Esophagus squamous epithelium (tissue), 5 donors: Measurements from ENCODE around the gene KRTAP10-1. TPM values are rescaled to one million over a fixed set of nuclear protein-coding genes. Genes with fewer than 3 reads are reported as not detected.
"Not testable (repeated sequence)": the region's sequence is repeated elsewhere in the genome, so short reads cannot be mapped to it uniquely, and the experiment has no call there.

Source experiments
- DNase-seq: peaks from one replicate; lab custom pipeline; 2025; lab: John Stamatoyannopoulos, UW
- H3K27ac ChIP-seq, 4 donors: fragments of 200-600 bp; sonication (generic); one replicate each; pipeline ENCODE4 v1.5.1; 2016 to 2019; ENCODE audit warnings: mild to moderate bottlenecking in 1 of 4
- H3K27me3 ChIP-seq, 4 donors: fragments of 200-600 bp; sonication (generic); 1 replicate in 3 of 4; 2 replicates in 1 of 4; pipeline versions ENCODE4 v1.5.1 to v1.6.0; 2017 to 2021; ENCODE audit warnings: antibody characterized with exemption in 1 of 4
- H3K36me3 ChIP-seq, 3 donors: fragments of 200-600 bp; sonication (generic); one replicate each; pipeline ENCODE4 v1.5.1; 2016 to 2019
- H3K4me1 ChIP-seq, 3 donors: fragments of 200-600 bp; sonication (generic); one replicate each; pipeline ENCODE4 v1.5.1; 2017 to 2019
- H3K4me3 ChIP-seq, 4 donors: fragments of 200-600 bp; sonication (generic); 1 replicate in 3 of 4; 2 replicates in 1 of 4; pipeline ENCODE4 v1.5.1; 2016 to 2019; ENCODE audit warnings: mild to moderate bottlenecking in 2 of 4, moderate library complexity in 1 of 4
- H3K9me3 ChIP-seq, 3 donors: fragments of 200-600 bp; sonication (generic); one replicate each; pipeline ENCODE4 v1.5.1; 2016 to 2019
- POLR2A ChIP-seq, 4 donors: fragments of 450-650 bp; IDR thresholded peaks; one replicate each; pipeline ENCODE4 v1.6.1; 2017; ENCODE audit warnings: antibody characterized with exemption in 4 of 4, mild to moderate bottlenecking in 4 of 4, moderate library complexity in 3 of 4
- WGBS, 2 donors: methylation state at CpG; one replicate each; pipeline ENCODE4 v1.1.5; 2018; 5-methylcytosine and 5-hydroxymethylcytosine counted together
- intact Hi-C: fragments of 100-400 bp; cut with DNase I; formaldehyde crosslinking; loops from one replicate; pipeline ENCODE4 v1.15.0; 2022
- total RNA-seq, 4 donors: library from RNA; depleted of rRNA; stranded (reverse); fragments of >200 nt; gene quantifications; one replicate each; pipeline ENCODE4 v1.1.0, GENCODE V29; 2016
- TF ChIP-seq, protein P1 (sequence below), 6 experiments: fragments of 450-650 bp in 4 of 6; fragments of 200-600 bp in 2 of 6; sonication (generic) in 2 of 6; IDR thresholded peaks; one replicate each; pipeline ENCODE4 v1.5.1; 2016 to 2019; ENCODE audit warnings: antibody characterized with exemption in 6 of 6, mild to moderate bottlenecking in 4 of 6, moderate library complexity in 4 of 6
- donor health status: DM: yes; HTN: yes; CAD: no.

Gene KRTAP10-1
- total RNA-seq, 4 donors from 2014 or later = not detected

DNA sequence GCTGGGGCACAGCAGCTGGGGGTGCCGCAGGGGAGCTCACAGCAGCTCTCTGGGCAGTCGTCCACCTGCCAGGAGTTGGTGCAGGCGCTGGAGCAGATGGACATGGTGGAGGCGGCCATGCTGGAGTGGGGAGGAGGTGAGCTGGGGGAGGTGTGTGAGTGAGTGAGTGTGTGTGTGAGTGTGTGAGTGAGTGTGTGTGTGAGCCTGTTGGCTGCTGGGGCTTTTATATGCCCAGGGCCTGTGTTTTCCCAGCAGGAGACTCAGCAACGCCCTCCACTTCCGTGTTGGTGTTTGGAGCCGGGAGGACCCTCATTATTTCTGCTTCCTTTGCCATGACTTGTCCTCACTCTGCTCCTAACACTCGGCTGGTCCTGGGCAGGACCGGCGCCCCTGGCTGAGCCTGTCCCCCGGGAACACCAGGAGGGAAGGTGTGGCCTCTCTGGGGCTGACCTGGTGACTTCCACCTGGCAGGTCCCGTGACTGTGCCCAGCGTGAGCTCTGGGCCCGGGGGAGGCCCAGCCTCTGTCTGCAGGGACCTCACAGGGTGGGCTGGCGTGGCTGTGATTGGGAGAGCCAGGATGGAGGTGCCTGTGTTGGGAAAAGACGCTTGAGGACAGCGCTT is 11.5 kb upstream of the KRTAP10-1 start, which contains the start of gene KRTAP10-2:
KRTAP10-2 (minus strand) TSS at position 166 of the 622 bp plus-strand sequence; CDS start at position 119, 47 bp downstream.
- peaks cover 0 to 35% (median 5%) of the 10 kb centered on the region in 3 donors for H3K4me1 ChIP-seq
- 32 to 42% methylated on average over 4 to 11 of the region's 17 CpGs for WGBS, 2 donors
- H3K4me3 ChIP-seq = no peak within 1 kb of the TSS
- DNase-seq = no peak
- peaks cover 0 to 62% (median 0%) of the 10 kb centered on the region in 4 donors for H3K27me3 ChIP-seq
- H3K27ac ChIP-seq = no peak within 1 kb of the TSS
- TF ChIP-seq, protein P1, sequence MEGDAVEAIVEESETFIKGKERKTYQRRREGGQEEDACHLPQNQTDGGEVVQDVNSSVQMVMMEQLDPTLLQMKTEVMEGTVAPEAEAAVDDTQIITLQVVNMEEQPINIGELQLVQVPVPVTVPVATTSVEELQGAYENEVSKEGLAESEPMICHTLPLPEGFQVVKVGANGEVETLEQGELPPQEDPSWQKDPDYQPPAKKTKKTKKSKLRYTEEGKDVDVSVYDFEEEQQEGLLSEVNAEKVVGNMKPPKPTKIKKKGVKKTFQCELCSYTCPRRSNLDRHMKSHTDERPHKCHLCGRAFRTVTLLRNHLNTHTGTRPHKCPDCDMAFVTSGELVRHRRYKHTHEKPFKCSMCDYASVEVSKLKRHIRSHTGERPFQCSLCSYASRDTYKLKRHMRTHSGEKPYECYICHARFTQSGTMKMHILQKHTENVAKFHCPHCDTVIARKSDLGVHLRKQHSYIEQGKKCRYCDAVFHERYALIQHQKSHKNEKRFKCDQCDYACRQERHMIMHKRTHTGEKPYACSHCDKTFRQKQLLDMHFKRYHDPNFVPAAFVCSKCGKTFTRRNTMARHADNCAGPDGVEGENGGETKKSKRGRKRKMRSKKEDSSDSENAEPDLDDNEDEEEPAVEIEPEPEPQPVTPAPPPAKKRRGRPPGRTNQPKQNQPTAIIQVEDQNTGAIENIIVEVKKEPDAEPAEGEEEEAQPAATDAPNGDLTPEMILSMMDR (IDR thresholded peaks at IDR 0.05) = no peak
- no peak for TF ChIP-seq POLR2A (IDR thresholded peaks at IDR 0.05)
- peaks cover 0 to 6% (median 0%) of the 10 kb centered on the region in 3 donors for H3K9me3 ChIP-seq
- no peaks in the 10 kb centered on the region for H3K36me3 ChIP-seq
- intact Hi-C loops = no loop called here

DNA sequence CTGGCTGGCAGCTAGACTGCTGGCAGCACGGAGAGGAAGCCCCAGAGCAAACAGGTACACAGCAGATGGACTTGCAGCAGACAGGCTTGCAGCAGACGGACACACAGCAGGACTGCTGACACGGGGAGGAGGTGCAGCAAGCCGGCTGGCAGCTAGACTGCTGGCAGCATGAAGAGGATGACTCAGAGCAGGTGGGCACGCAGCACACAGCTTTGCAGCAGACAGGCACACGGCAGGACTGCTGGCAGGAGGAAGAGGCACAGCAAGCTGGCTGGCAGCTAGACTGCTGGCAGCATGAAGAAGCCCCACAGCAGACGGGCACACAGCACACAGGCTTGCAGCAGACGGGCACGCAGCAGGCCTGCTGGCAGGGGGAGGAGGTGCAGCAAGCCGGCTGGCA is 10.8 kb upstream of the KRTAP10-1 start:
- Histone ChIP-seq H3K9me3 (peaks cover 0 to 11% (median 0%) of the 10 kb centered on the region in 3 donors), H3K4me3 (no peak overlapping the region), H3K27ac (no peak overlapping the region), H3K36me3 (no peaks in the 10 kb centered on the region), H3K4me1 (peaks cover 0 to 35% (median 5%) of the 10 kb centered on the region in 3 donors), H3K27me3 (peaks cover 0 to 57% (median 0%) of the 10 kb centered on the region in 4 donors)
- WGBS, 2 donors = 15 to 17% methylated on average over 5 to 6 of the region's 10 CpGs
- DNase-seq = no peak
- TF ChIP-seq POLR2A (IDR thresholded peaks at IDR 0.05) = no peak
- TF ChIP-seq, protein P1 (IDR thresholded peaks at IDR 0.05) = peak in 1 of 6 experiments; percentile 41
- intact Hi-C loops = no loop called here

DNA sequence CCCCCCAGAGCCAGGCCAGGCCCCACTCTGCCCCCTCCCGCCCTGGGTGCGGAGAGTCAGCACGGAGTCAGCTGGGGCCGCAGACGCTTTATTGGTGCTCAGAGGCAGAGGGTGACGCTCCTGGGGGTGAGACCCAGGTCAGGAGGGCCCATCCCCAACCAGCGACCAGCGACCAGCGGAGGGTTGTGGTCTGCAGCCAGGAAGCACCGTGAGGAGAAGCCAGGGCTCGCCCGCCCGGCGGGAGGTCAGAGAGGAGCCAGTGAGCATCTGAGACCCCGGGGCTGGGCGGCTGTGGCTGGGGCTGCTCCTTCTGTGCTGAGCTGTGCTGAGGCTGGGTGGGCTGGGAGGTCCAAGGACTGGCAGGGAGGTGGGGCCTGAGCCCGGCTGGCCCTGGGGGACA is 10.3 kb upstream of the KRTAP10-1 start:
- peaks cover 0 to 35% (median 5%) of the 10 kb centered on the region in 3 donors for H3K4me1 ChIP-seq
- DNase-seq, H3K4me3 ChIP-seq, H3K27ac ChIP-seq, intact Hi-C loops, H3K36me3 ChIP-seq: not testable (repeated sequence)
- WGBS, 2 donors = 0% methylated on average over 1 of the region's 17 CpGs; no CpG with 5 or more reads in 1 of the 2 donors
- H3K27me3 ChIP-seq = peaks cover 0 to 52% (median 0%) of the 10 kb centered on the region in 4 donors
- peaks cover 0 to 11% (median 0%) of the 10 kb centered on the region in 3 donors for H3K9me3 ChIP-seq

GRCh38 chr21:44549525-44550211 is 9.7 kb upstream of the KRTAP10-1 start:
- Histone ChIP-seq H3K4me3 (no peak overlapping the region), H3K36me3 (no peaks in the 10 kb centered on the region), H3K27ac (no peak overlapping the region), H3K27me3 (peaks cover 0 to 49% (median 0%) of the 10 kb centered on the region in 4 donors), H3K4me1 (peaks cover 0 to 35% (median 5%) of the 10 kb centered on the region in 3 donors), H3K9me3 (peaks cover 0 to 11% (median 0%) of the 10 kb centered on the region in 3 donors)
- TF ChIP-seq, protein P1 (IDR thresholded peaks at IDR 0.05) = no peak
- no peak for TF ChIP-seq POLR2A (IDR thresholded peaks at IDR 0.05)
- WGBS, 2 donors = 61 to 66% methylated on average over 12 to 13 of the region's 25 CpGs
- DNase-seq = no peak
- intact Hi-C loops = no loop called here

- TF ChIP-seq POLR2A (IDR thresholded peaks at IDR 0.05) = no peak
- TF ChIP-seq, protein P1 (IDR thresholded peaks at IDR 0.05) = no peak
- Histone ChIP-seq H3K27ac (no peak overlapping the region), H3K4me3 (peak overlapping the region in 1 of 4 donors; percentile 30), H3K9me3 (peaks cover 0 to 11% (median 0%) of the 10 kb centered on the region in 3 donors), H3K27me3 (peaks cover 0 to 45% (median 0%) of the 10 kb centered on the region in 4 donors), H3K36me3 (no peaks in the 10 kb centered on the region), H3K4me1 (peaks cover 0 to 35% (median 5%) of the 10 kb centered on the region in 3 donors)
- DNase-seq = no peak
- intact Hi-C loops = no loop called here
- WGBS, 2 donors = 25 to 29% methylated on average over 13 to 14 of the region's 14 CpGs
Observed at GRCh38 chr21:44548922-44549321, 8.9 kb upstream of the KRTAP10-1 start.
